Uterus (tissue), 4 donors: ENCODE data around the gene ZNF546. TPM values are rescaled to one million over a fixed set of nuclear protein-coding genes. Genes with fewer than 3 reads are reported as not detected.

Experiments used
- DNase-seq, 2 donors: peaks; one replicate each; pipeline ENCODE4 v3.0.0-alpha.2; 2019 to 2020
- H3K27ac ChIP-seq, 2 donors: fragments of 200-600 bp; sonication (generic); 1 replicate in 1 of 2; 2 replicates in 1 of 2; pipeline ENCODE4 v1.5.1; 2016 to 2018
- H3K27me3 ChIP-seq, 2 donors: fragments of 200-600 bp; sonication (generic); one replicate each; pipeline ENCODE4 v1.5.1; 2018 to 2019; ENCODE audit warnings: control low read depth in 1 of 2
- H3K36me3 ChIP-seq, 2 donors: fragments of 200-600 bp; sonication (generic); one replicate each; pipeline ENCODE4 v1.5.1; 2019; ENCODE audit warnings: control low read depth in 1 of 2
- H3K4me1 ChIP-seq, 2 donors: fragments of 200-600 bp; sonication (generic); one replicate each; pipeline ENCODE4 v1.5.1; 2018 to 2019; ENCODE audit warnings: control low read depth in 1 of 2
- H3K4me3 ChIP-seq, 2 donors: fragments of 200-600 bp; sonication (generic); 1 replicate in 1 of 2; 2 replicates in 1 of 2; pipeline ENCODE4 v1.5.1; 2018 to 2019; ENCODE audit warnings: mild to moderate bottlenecking in 1 of 2
- H3K9me3 ChIP-seq, 2 donors: fragments of 200-600 bp; sonication (generic); one replicate each; pipeline ENCODE4 v1.5.1; 2019; ENCODE audit warnings: control low read depth in 1 of 2
- POLR2A ChIP-seq, 2 donors: fragments of 450-650 bp; IDR thresholded peaks; one replicate each; pipeline ENCODE4 v1.6.1; 2016; ENCODE audit warnings: antibody characterized with exemption in 2 of 2, mild to moderate bottlenecking in 1 of 2, moderate library complexity in 1 of 2
- intact Hi-C: fragments of 100-400 bp; cut with DNase I; formaldehyde crosslinking; loops from one replicate; pipeline ENCODE4 v1.15.1; 2023; ENCODE audit warnings: low total_unique reads
- total RNA-seq, 4 donors: library from RNA; depleted of rRNA in 3 of 4; stranded (reverse); fragments of >200 nt in 3 of 4; gene quantifications; one replicate each; pipeline versions ENCODE4 v1.1.0 to v1.2.4, GENCODE V29; 2014 to 2023
- TF ChIP-seq, protein P1 (sequence below), 4 experiments: fragments of 200-600 bp in 2 of 4; fragments of 450-650 bp in 2 of 4; sonication (generic) in 2 of 4; IDR thresholded peaks; one replicate each; pipeline ENCODE4 v1.5.1; 2016 to 2019; ENCODE audit warnings: antibody characterized with exemption in 4 of 4, mild to moderate bottlenecking in 2 of 4, moderate library complexity in 1 of 4
- donor health status: DM: yes; HTN: yes; CAD: no.

Gene ZNF546
- total RNA-seq: 10 to 100 TPM in 1 of 4 donors, 1 to 10 TPM in 3; 1.0 to 18.9 (median 6.3) TPM

DNA sequence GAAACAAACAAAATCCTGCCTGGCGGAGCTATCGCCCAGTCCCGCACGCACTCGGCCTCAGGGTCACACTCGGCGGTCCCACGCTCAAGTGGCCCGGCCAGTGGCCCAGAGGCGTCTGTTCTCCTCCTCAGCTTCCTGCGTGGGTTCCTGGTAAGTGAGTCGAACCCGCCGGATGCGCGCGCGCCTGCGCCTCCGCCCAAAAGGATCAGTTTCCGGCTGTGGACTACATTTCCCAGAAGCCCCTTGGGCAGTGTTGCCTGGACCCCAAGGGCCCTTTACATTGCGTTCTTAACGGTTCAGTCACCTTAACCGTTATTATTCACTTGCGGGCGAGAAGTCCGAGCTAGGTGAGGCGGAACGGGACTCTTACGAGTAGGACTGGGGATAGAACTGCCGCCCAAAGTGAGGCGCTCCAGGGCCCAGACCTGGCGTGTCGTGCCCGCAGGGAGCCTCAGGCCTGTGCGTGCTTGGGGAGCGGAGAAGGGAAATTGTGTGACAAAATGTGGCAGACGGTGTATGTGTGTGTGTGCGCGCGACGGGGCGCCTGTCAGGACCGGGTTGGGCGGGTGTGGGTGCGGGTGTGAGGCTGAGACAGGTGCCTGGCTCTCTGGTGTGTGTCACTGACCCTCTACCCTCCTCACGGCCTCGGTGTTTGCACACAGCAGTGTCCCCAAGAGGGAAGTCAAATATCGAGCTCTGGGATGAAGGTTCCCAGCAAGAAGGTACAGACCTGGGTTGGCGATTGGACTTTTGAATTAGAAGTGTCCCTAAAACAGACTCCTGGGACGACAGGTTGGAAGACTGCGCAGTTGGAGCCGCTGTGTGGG is at the start of gene ZNF546:
Gene ZNF546 (plus strand): TSS at position 250 of the 827 bp plus-strand sequence. CDS start 1,267 bp downstream, outside the sequence.
- Histone ChIP-seq H3K27ac (peak within 1 kb of the TSS; percentile 71 to 88), H3K9me3 (peaks cover 0 to 5% of the 10 kb centered on the region in 2 donors), H3K27me3 (no peaks in the 10 kb centered on the region), H3K4me3 (peak within 1 kb of the TSS; percentile 57 to 74), H3K4me1 (peaks cover 0 to 8% of the 10 kb centered on the region in 2 donors), H3K36me3 (no peaks in the 10 kb centered on the region)
- peak; percentile 88 to 89 for DNase-seq
- intact Hi-C loops: no loop called here
- TF ChIP-seq POLR2A (IDR thresholded peaks at IDR 0.05): peak; percentile 82 to 88
- TF ChIP-seq, protein P1, sequence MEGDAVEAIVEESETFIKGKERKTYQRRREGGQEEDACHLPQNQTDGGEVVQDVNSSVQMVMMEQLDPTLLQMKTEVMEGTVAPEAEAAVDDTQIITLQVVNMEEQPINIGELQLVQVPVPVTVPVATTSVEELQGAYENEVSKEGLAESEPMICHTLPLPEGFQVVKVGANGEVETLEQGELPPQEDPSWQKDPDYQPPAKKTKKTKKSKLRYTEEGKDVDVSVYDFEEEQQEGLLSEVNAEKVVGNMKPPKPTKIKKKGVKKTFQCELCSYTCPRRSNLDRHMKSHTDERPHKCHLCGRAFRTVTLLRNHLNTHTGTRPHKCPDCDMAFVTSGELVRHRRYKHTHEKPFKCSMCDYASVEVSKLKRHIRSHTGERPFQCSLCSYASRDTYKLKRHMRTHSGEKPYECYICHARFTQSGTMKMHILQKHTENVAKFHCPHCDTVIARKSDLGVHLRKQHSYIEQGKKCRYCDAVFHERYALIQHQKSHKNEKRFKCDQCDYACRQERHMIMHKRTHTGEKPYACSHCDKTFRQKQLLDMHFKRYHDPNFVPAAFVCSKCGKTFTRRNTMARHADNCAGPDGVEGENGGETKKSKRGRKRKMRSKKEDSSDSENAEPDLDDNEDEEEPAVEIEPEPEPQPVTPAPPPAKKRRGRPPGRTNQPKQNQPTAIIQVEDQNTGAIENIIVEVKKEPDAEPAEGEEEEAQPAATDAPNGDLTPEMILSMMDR (IDR thresholded peaks at IDR 0.05): peak in 1 of 4 experiments; percentile 18

DNA sequence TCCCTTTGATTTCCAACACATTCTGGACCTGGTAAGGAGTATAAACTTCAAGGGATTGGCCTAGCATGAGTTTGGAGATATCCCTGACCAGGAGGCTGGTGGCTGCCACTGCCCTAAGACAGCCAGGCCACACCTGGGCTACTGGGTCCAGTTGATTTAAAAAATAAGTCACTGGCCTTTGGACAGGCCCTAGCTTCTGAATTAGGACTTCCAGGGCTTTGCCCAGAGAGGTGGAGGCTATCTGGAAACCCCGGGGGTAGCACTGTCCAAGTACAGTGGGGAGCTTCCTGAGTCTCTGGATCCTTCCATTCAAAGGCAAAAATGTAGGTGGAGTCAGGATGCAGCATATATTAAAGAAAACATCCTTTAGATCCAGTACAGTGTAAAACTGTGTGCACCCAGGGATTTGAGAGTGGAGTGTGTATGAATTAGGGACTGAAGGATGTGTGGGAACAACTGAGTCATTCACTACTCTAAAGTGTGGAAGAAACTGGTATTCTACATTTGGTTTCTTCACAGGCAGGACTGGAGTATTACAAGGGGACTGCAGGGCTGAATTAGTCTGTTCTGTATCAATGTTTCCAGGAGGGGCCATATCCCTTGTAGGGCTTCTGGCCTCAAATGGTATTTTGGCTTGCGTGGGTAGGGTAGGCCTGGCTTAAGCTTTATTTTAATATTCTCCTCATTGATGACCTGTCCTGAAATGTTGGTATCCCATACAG is 47.7 kb upstream of the ZNF546 start:
- no peak overlapping the region for H3K27ac ChIP-seq
- no peaks in the 10 kb centered on the region for H3K36me3 ChIP-seq
- no peak overlapping the region for H3K4me3 ChIP-seq
- DNase-seq: no peak
- no peaks in the 10 kb centered on the region for H3K27me3 ChIP-seq
- no peak for TF ChIP-seq POLR2A (IDR thresholded peaks at IDR 0.05)
- TF ChIP-seq, protein P1 (IDR thresholded peaks at IDR 0.05): no peak
- no peaks in the 10 kb centered on the region for H3K4me1 ChIP-seq
- H3K9me3 ChIP-seq: no peaks in the 10 kb centered on the region
- intact Hi-C loops: no loop called here

DNA sequence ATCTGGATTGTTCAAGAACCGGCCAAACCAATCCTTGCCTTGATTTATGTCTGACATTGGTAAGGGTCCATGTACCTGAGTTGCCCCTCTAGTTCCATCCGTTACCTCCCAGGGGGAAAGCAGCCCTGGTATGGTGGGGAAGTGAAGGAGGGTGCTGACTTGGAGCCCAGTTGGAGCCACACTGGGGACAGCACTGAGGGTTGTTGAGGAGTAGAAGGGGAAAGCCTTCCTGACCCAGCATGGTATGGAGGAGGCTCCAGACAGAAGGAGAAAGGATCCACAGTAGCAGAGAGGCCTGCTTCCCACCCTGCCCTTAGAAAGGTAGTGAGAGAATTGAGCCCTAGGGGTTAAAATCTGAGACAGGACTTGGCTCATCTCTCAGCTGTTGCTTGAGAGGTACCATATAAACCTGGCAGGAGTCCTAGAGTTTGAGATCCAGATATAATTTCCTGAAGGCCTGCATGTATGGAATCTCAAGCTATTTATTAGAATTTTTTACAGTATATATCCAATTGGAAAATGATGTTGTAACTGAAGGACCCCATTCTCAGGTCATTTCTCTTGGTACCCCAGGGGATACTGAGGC is 45.7 kb upstream of the ZNF546 start:
- Histone ChIP-seq H3K27ac (no peak overlapping the region), H3K36me3 (no peaks in the 10 kb centered on the region), H3K9me3 (no peaks in the 10 kb centered on the region), H3K27me3 (no peaks in the 10 kb centered on the region), H3K4me3 (no peak overlapping the region), H3K4me1 (no peaks in the 10 kb centered on the region)
- no peak for TF ChIP-seq POLR2A (IDR thresholded peaks at IDR 0.05)
- TF ChIP-seq, protein P1 (IDR thresholded peaks at IDR 0.05): no peak
- no peak for DNase-seq
- intact Hi-C loops: no loop called here

DNA sequence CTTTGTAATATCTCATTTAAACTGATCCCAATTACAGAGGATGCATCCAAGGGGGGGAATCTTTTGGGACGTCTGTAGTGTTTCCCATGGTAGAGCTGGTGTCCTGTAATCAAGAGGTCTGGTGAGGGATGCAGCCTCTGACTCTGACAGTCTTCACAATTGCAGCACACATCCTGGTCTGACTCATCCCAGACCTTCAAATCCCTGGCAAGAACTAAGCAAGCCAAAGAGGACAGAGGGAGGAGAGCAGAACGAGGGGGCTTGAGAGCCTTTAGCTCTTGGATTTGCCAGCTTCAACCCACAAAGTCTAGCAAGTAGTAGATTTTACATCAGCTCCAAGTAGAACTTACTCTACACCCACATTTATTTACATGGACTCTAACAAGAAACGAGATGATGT is 45.2 kb upstream of the ZNF546 start:
- no peak for TF ChIP-seq POLR2A (IDR thresholded peaks at IDR 0.05)
- TF ChIP-seq, protein P1 (IDR thresholded peaks at IDR 0.05): no peak
- H3K9me3 ChIP-seq: no peaks in the 10 kb centered on the region
- H3K4me3 ChIP-seq: no peak overlapping the region
- intact Hi-C loops: no loop called here
- H3K27me3 ChIP-seq: no peaks in the 10 kb centered on the region
- no peak for DNase-seq
- H3K27ac ChIP-seq: no peak overlapping the region
- no peaks in the 10 kb centered on the region for H3K36me3 ChIP-seq
- no peaks in the 10 kb centered on the region for H3K4me1 ChIP-seq
